ENCODE measurements around the gene ERMAP. TPM values are rescaled to one million over a fixed set of nuclear protein-coding genes. Genes with fewer than 3 reads are reported as not detected.

The ERMAP gene
- total RNA-seq, 1 experiment from 2014 or later, result 1.7 TPM

DNA sequence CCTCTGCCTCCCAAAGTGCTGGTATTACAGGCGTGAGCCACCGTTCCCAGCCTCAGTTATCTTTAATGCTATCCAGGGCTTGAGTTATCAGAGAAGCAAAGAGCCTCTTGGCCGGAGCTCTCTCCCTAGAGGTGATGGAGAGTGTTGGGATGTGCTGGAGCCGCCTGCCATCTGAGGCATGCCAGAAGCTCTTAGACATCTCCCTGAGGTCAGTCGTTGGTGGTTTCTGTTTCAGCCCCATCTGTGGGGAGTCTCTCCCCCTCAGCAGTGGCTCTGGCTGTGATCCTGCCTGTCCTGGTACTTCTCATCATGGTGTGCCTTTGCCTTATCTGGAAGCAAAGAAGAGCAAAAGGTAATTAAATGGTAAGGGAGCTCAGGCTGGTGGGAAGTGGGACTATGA, 17.9 kb downstream of the ERMAP start:
- in situ Hi-C loops (cut with HindIII; ENCODE audit: low pct_unique_long_range_greater_than_20kb, low sequenced_read_pairs), result no loop called here

GRCh38 chr1:42835422-42835821, 18.5 kb downstream of the ERMAP start:
- DNase-seq (ENCODE audit: low read depth, low spot score), result no peak
- in situ Hi-C loops (cut with HindIII; ENCODE audit: low pct_unique_long_range_greater_than_20kb, low sequenced_read_pairs), result no loop called here

More for the DNA sequence above, 17.9 kb downstream of the ERMAP start:
- no peak for DNase-seq (ENCODE audit: low read depth, low spot score)

DNA sequence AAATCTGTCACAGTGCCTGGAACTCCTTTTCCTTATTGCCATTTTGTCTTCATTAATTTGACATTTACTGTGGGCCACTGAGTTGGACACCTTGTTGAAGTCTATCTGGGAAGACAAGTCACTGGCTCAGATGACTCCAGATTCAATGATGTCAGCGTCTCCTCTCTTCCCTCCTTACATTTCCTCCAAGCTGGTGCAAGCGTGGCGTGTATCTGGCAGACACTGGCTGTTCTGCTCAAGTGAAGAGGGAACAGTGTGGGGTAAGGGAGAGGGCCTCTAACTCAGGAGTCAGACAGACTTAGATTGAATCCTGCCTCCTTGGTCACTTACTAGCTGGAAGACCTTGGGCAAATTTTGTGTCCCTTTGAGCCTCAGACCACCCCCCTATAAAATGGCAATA, 20.8 kb downstream of the ERMAP start:
- DNase-seq (ENCODE audit: low read depth, low spot score), result no peak
- in situ Hi-C loops (cut with HindIII; ENCODE audit: low pct_unique_long_range_greater_than_20kb, low sequenced_read_pairs), result no loop called here

GRCh38 chr1:42838482-42839190, 21.7 kb downstream of the ERMAP start:
- DNase-seq (ENCODE audit: low read depth, low spot score), result no peak
- in situ Hi-C loops (cut with HindIII; ENCODE audit: low pct_unique_long_range_greater_than_20kb, low sequenced_read_pairs), result no loop called here

DNA sequence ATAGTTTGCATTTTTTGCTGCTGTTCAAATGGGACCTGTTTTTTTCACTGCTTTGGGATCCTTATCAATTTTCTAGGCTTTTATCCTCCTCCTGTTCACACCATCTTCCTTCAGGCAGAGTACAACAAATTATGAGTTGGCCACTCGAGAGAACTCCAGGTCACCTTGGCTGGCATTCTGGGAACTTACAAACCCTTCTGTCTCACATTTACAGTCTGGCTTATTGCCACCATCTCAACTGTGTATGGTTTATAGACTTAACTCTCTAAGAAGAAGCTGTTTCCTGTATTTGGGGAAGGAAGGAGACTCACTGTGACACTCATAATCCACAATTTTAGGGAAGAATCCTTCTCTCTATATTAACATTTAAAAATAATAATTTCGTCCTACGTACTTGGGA, 24.1 kb downstream of the ERMAP start:
- no peak for DNase-seq (ENCODE audit: low read depth, low spot score)
- in situ Hi-C loops (cut with HindIII; ENCODE audit: low pct_unique_long_range_greater_than_20kb, low sequenced_read_pairs), result no loop called here

DNA sequence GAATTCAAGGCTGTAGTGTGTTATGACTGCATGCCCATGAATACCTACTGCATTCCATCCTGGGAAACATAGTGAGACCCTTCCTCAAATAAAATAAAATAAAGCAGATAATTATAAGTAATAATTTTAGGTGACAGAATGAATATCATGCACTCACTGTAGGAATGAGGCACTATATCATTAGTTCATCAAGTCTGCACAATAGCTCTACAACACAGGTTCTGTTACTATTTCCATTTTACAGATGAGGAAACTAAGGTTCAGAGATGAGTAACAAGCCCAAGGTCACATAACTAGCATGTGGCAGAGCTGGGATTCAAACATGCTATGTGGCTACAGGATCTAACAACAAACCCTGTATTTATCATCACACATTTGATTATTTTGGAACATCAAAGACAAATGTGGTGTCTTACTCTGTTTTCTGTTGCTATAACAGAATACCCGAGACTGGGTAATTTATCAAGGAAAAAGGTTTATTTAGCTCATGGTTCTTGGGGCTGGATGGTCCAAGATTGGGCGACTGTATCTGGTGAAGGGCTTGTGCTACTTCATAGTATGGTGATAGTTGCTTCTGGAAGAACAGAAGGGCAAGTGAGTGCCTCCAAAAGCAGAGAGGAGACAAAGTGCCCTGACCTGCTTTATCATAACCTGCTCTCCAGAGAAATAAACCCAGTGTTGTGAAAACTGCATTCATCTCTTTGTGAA, 24.7 kb downstream of the ERMAP start:
- in situ Hi-C loops (cut with HindIII; ENCODE audit: low pct_unique_long_range_greater_than_20kb, low sequenced_read_pairs), result no loop called here
- no peak for DNase-seq (ENCODE audit: low read depth, low spot score)

DNA sequence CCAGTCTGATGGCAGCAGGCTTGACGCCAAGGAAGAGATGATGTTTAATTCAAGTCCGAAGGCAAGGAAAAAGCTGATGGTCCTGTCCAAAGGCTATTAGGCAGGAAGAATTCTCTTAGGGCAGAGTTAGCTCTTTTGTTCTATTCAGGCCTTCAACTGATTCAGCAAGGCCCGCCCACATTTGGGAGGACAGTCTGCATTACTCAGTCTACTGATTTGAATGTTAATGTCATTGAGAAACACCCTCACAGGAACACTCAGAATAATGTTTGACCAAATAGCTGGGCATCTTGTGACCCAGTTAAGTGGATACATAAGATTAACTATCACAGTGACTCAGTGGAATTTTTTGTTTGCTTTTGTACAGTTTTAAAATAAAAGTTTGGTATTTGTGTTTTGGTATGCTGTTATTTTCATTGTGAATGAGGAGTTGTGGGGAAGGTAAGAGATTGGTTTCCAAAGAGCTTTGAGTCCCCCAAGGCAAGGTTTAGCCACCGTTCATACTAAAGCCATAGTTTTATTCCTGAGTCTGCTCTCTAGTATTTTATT, 27.7 kb downstream of the ERMAP start:
- no peak for DNase-seq (ENCODE audit: low read depth, low spot score)
- in situ Hi-C loops (cut with HindIII; ENCODE audit: low pct_unique_long_range_greater_than_20kb, low sequenced_read_pairs), result no loop called here

DNA sequence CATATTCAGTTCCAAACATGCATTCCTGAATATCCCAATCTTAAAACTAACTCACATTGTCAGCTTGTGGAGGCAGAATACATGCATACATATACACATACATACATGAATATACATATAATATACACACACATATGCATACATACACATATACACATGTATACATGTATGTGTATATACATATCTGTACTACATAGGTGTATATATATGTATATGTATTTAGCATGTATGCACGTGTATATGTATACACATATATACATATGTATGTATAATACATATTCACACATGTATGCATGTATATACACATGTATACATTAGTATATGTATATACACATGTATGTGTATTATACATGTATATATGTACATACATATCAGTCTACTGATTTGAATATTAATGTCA, 28.3 kb downstream of the ERMAP start:
- DNase-seq (ENCODE audit: low read depth, low spot score), result no peak
- in situ Hi-C loops (cut with HindIII; ENCODE audit: low pct_unique_long_range_greater_than_20kb, low sequenced_read_pairs), result no loop called here

DNA sequence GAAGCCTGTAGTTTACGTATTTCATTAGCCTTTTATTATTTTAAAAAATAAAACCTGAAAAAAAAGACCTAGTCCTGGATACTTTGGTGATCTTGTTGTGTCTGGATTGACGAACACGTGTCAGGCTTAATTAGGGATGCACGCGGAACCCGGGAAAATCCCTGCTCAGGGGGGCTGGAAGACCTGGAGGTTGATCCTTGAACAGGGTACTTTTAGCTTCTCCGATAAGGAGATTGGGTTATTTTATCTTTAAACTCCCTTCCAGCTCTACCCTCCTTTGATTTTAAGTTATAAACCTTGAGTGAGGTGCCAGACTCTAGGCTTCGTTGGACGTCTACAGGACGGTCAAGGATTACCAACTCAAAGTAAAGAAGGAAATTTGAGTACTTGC, 28.9 kb downstream of the ERMAP start:
- in situ Hi-C loops (cut with HindIII; ENCODE audit: low pct_unique_long_range_greater_than_20kb, low sequenced_read_pairs), result no loop called here
- no peak for DNase-seq (ENCODE audit: low read depth, low spot score)

- in situ Hi-C loops (cut with HindIII; ENCODE audit: low pct_unique_long_range_greater_than_20kb, low sequenced_read_pairs), result no loop called here
- peak; percentile 97 for DNase-seq (ENCODE audit: low read depth, low spot score)
Measured at GRCh38 chr1:42846257-42847110, 29.6 kb downstream of the ERMAP start, which contains the start of gene ZNF691. Gene ZNF691 (plus strand): TSS chr1:42846613. CDS start chr1:42849659, 3,046 bp downstream.

GRCh38 chr1:42847111-42847595, 30.2 kb downstream of the ERMAP start:
- in situ Hi-C loops (cut with HindIII; ENCODE audit: low pct_unique_long_range_greater_than_20kb, low sequenced_read_pairs), result no loop called here
- DNase-seq (ENCODE audit: low read depth, low spot score), result no peak

DNA sequence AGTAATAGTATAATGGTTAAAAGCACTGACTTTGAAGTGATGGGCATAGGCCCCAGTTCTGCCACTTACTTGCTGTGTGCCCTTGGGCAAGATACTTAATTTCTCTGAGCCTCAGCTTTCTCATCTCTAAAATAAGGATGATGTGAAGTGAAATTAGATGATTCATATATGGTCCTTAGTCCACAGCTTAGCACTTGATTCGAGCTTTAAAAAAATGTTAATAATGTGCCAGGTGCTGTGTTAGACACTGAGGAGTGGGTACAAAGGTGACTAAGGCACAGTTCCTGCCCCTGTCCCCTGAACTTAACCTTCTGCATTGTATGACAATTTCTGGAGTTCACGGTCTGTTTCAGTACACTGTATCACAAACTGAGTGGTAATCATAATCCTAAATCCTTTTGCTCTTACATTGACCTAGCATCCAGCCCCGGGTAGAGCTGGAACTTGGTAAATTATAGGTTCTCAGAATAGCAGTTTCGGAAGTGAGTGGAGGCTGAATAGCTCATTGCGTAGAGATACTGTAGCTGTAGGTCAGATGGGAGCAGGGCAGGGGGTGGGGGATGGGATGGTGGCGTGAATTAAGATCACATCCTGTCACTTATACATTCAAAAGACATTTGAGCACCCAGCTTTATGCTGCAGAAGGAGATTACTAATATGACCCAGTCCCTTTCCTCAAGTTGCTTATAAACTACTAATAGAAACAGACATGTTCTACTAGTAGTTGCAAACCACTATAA, 31.0 kb downstream of the ERMAP start:
- in situ Hi-C loops (cut with HindIII; ENCODE audit: low pct_unique_long_range_greater_than_20kb, low sequenced_read_pairs), result no loop called here
- no peak for DNase-seq (ENCODE audit: low read depth, low spot score)

DNA sequence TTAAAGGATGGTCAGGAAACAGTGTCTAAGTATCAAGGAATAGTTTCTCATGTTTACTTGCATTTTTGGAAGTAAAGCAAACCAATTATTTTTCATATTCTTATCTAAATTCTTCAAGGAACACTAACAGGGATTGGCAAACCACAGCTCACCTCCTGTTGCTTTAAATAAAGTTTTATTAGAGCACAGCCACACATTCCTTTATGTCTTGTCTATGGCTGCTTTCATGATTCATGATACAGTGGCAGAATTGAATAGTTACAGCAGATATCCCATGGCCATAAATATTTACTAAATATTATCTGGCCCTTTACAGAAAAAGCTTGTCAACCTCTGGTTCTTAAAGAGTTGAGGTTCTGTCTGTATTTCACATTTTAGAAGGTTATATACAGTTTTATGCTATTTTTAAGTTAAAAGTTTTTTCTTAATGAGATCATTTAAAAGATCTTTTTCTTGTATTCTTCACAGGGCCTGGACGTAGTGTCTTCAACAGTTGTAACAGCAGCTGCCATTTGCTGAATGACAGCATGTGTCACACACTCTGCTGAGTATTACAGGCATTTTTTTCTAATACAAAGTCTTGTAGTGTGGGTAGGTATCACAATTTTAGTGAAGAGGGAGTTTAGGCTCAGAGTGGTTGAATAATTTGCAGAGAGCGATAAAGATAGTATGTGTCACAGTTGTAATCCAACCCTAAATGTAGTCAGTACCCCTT, 32.1 kb downstream of the ERMAP start:
- in situ Hi-C loops (cut with HindIII; ENCODE audit: low pct_unique_long_range_greater_than_20kb, low sequenced_read_pairs), result no loop called here
- DNase-seq (ENCODE audit: low read depth, low spot score), result no peak

- DNase-seq (ENCODE audit: low read depth, low spot score), result no peak
- in situ Hi-C loops (cut with HindIII; ENCODE audit: low pct_unique_long_range_greater_than_20kb, low sequenced_read_pairs), result no loop called here
Measured at GRCh38 chr1:42849944-42850343, 33.0 kb downstream of the ERMAP start.

DNA sequence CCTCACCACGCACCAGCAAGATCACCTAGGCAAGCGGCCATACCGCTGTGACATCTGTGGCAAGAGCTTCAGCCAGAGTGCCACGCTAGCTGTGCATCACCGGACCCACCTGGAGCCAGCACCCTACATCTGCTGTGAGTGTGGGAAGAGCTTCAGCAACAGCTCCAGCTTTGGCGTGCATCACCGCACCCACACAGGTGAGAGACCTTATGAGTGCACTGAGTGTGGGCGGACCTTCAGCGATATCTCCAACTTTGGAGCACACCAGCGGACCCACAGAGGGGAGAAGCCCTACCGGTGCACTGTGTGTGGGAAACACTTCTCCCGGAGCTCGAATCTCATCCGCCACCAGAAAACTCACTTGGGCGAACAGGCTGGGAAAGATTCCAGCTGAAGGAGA, 34.5 kb downstream of the ERMAP start:
- DNase-seq (ENCODE audit: low read depth, low spot score), result no peak
- in situ Hi-C loops (cut with HindIII; ENCODE audit: low pct_unique_long_range_greater_than_20kb, low sequenced_read_pairs), result no loop called here

GRCh38 chr1:42851960-42852607, 35.2 kb downstream of the ERMAP start:
- DNase-seq (ENCODE audit: low read depth, low spot score), result no peak
- in situ Hi-C loops (cut with HindIII; ENCODE audit: low pct_unique_long_range_greater_than_20kb, low sequenced_read_pairs), result no loop called here
